ENCODE measurements around the gene SAMD4A. TPM values are rescaled to one million over a fixed set of nuclear protein-coding genes. Genes with fewer than 3 reads are reported as not detected.
A peak's percentile ranks its signal among the peaks of the same experiment; 100 is the strongest.

SAMD4A gene
- total RNA-seq, 2 donors from 2014 or later: 80.4 to 236 TPM

GRCh38 chr14:54756656-54757392 is 189.9 kb downstream of the SAMD4A start:
- intact Hi-C loops (cut with DNase I): no loop called here
- no peak for DNase-seq (ENCODE audit: low spot score)

GRCh38 chr14:54758041-54758440 is 191.1 kb downstream of the SAMD4A start:
- DNase-seq (ENCODE audit: low spot score): no peak
- intact Hi-C loops (cut with DNase I): no loop called here

- DNase-seq (ENCODE audit: low spot score): no peak
- intact Hi-C loops (cut with DNase I): loop anchor here in 1 of 2 donors (10.0 kb wide), 1 partner anchor 75 kb away; no protein-coding TSS in a partner anchor
These were observed 193.2 kb downstream of the SAMD4A start for GRCh38 chr14:54759982-54760585.

- intact Hi-C loops (cut with DNase I): loop anchor here in 1 of 2 donors (10.0 kb wide), 1 partner anchor 76 kb away; no protein-coding TSS in a partner anchor
- DNase-seq (ENCODE audit: low spot score): no peak
These were observed 194.1 kb downstream of the SAMD4A start for GRCh38 chr14:54760866-54761575.

- no peak for DNase-seq (ENCODE audit: low spot score)
- intact Hi-C loops (cut with DNase I): loop anchor here in 1 of 2 donors (10.0 kb wide), 1 partner anchor 77 kb away; no protein-coding TSS in a partner anchor
These were observed 194.9 kb downstream of the SAMD4A start for GRCh38 chr14:54761835-54762234.

- DNase-seq (ENCODE audit: low spot score): no peak
- intact Hi-C loops (cut with DNase I): loop anchor here in 1 of 2 donors (10.0 kb wide), 1 partner anchor 77 kb away; no protein-coding TSS in a partner anchor
These were observed 195.4 kb downstream of the SAMD4A start for GRCh38 chr14:54762296-54762695.

GRCh38 chr14:54763761-54764160 is 196.8 kb downstream of the SAMD4A start:
- intact Hi-C loops (cut with DNase I): loop anchor here in 1 of 2 donors (10.0 kb wide), 1 partner anchor 79 kb away; no protein-coding TSS in a partner anchor
- no peak for DNase-seq (ENCODE audit: low spot score)

- DNase-seq (ENCODE audit: low spot score): no peak
- intact Hi-C loops (cut with DNase I): loop anchor here in 1 of 2 donors (10.0 kb wide), 1 partner anchor 82 kb away; no protein-coding TSS in a partner anchor
These were observed 199.6 kb downstream of the SAMD4A start for GRCh38 chr14:54766276-54767138.

- intact Hi-C loops (cut with DNase I): loop anchor here in 1 of 2 donors (10.0 kb wide), 1 partner anchor 82 kb away; no protein-coding TSS in a partner anchor
These were observed 200.2 kb downstream of the SAMD4A start for GRCh38 chr14:54767139-54767431.

GRCh38 chr14:54767450-54767849 is 200.5 kb downstream of the SAMD4A start:
- DNase-seq (ENCODE audit: low spot score): no peak
- intact Hi-C loops (cut with DNase I): loop anchor here in 1 of 2 donors (10.0 kb wide), 1 partner anchor 83 kb away; no protein-coding TSS in a partner anchor

More at GRCh38 chr14:54767139-54767431, 200.2 kb downstream of the SAMD4A start:
- DNase-seq (ENCODE audit: low spot score): no peak

- intact Hi-C loops (cut with DNase I): loop anchor here in 1 of 2 donors (10.0 kb wide), 1 partner anchor 84 kb away; no protein-coding TSS in a partner anchor
- DNase-seq (ENCODE audit: low spot score): no peak
These were observed 201.7 kb downstream of the SAMD4A start for GRCh38 chr14:54768501-54769129.

GRCh38 chr14:54769951-54770863 is 203.3 kb downstream of the SAMD4A start:
- no peak for DNase-seq (ENCODE audit: low spot score)
- intact Hi-C loops (cut with DNase I): loop anchor here (5.0 to 10.0 kb wide), 2 partner anchors 83 to 85 kb away; no protein-coding TSS in a partner anchor

GRCh38 chr14:54771411-54772027 is 204.6 kb downstream of the SAMD4A start:
- DNase-seq (ENCODE audit: low spot score): peak; percentile 42
- intact Hi-C loops (cut with DNase I): loop anchor here in 1 of 2 donors (2.0 to 5.0 kb wide), 2 partner anchors 84 to 203 kb away; no protein-coding TSS in a partner anchor

- intact Hi-C loops (cut with DNase I): loop anchor here in 1 of 2 donors (2.0 to 5.0 kb wide), 2 partner anchors 85 to 204 kb away; no protein-coding TSS in a partner anchor
- DNase-seq (ENCODE audit: low spot score): no peak
These were observed 205.5 kb downstream of the SAMD4A start for GRCh38 chr14:54772451-54772881.

- intact Hi-C loops (cut with DNase I): loop anchor here (2.0 to 5.0 kb wide), 3 partner anchors 86 to 209 kb away; no protein-coding TSS in a partner anchor
- DNase-seq (ENCODE audit: low spot score): peak; percentile 97
These were observed 206.5 kb downstream of the SAMD4A start for GRCh38 chr14:54773171-54774006.

Measured in posterior vena cava (tissue), 2 donors.